MM.1S (cell line): Measurements from ENCODE around the gene TSPAN11.

Source experiments
- EZH2 ChIP-seq: fragments of 300-600 bp; sonication (generic); optimal IDR thresholded peaks from 2 replicates; pipeline ENCODE3; 2017; ENCODE audit warnings: low read depth, mild to moderate bottlenecking, antibody characterized with exemption, low read length, mixed read lengths
- TF ChIP-seq, protein P1 (sequence below): fragments of 300-600 bp; sonication (generic); IDR thresholded peaks from 2 replicates; pipeline ENCODE4 v1.5.1; 2016; ENCODE audit warnings: antibody characterized with exemption, low read length, mixed read lengths

GRCh38 chr12:30930641-30931040 is 4.1 kb downstream of the TSPAN11 start:
- TF ChIP-seq, protein P1, sequence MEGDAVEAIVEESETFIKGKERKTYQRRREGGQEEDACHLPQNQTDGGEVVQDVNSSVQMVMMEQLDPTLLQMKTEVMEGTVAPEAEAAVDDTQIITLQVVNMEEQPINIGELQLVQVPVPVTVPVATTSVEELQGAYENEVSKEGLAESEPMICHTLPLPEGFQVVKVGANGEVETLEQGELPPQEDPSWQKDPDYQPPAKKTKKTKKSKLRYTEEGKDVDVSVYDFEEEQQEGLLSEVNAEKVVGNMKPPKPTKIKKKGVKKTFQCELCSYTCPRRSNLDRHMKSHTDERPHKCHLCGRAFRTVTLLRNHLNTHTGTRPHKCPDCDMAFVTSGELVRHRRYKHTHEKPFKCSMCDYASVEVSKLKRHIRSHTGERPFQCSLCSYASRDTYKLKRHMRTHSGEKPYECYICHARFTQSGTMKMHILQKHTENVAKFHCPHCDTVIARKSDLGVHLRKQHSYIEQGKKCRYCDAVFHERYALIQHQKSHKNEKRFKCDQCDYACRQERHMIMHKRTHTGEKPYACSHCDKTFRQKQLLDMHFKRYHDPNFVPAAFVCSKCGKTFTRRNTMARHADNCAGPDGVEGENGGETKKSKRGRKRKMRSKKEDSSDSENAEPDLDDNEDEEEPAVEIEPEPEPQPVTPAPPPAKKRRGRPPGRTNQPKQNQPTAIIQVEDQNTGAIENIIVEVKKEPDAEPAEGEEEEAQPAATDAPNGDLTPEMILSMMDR: no peak
- TF ChIP-seq EZH2: no peak
